ENCODE data around the gene SORBS1.

Gene SORBS1

DNA sequence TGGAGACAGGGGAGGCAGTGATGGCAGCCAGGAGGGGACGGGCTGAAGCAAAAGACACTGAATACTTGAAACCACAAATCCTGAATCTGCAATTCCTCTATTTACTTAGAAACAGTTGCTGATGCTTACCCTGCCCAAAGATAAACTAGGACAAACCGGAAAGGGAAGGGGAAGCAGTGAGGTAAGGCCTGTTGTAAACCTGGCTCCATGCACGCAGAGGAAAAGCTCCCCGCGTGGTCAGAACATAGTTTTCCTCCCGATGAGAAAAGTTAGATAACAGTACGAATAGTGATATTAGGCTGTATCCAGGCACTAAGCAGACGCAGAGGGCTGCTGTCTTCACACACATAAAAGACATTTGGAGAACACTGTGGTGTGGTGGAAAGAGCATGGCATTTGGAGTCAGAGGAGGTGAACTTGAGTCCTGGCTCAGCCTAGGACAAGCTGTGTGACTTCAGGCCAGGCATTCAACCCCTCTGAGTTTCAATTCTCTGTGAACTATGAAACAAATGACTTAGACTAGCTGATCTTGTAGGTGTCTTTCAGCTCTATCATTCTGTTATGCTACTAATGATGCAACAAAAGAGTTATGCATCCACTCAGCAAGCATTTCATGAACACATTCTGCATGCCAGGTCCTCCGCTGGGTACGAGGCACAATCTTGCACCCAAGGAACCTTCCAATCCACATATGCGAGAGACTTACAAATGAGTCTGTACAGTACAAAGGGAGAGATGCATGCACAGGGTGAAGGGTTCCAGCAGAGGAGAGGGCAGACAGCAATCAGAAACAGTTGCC is 80.9 kb downstream of the SORBS1 start:
- DNase-seq: no peak
- Histone ChIP-seq H3K4me3 (ENCODE audit: low read length) (no peak overlapping the region), H3K4me1 (ENCODE audit: low read length) (no peaks in the 10 kb centered on the region), H3K36me3 (replicated peaks; ENCODE audit: insufficient read depth, low read length) (no peaks in the 10 kb centered on the region), H3K4me2 (ENCODE audit: low read depth, low read length) (no peak overlapping the region), H3K9me3 (replicated peaks; ENCODE audit: insufficient read depth, low read length) (no peaks in the 10 kb centered on the region), H3K27me3 (replicated peaks; ENCODE audit: insufficient read depth, low read length) (no peaks in the 10 kb centered on the region), H3K9me2 (replicated peaks; ENCODE audit: insufficient read depth, low read length) (no peaks in the 10 kb centered on the region), H3F3A (ENCODE audit: insufficient read depth, low read length) (no peaks in the 10 kb centered on the region), H3K79me2 (ENCODE audit: low read length) (no peaks in the 10 kb centered on the region), H2AFZ (ENCODE audit: low read length) (no peak overlapping the region), H3K27ac (ENCODE audit: low read length) (no peak overlapping the region), H3K9ac (ENCODE audit: low read length) (no peak overlapping the region), H4K20me1 (ENCODE audit: insufficient read depth, low read length) (no peaks in the 10 kb centered on the region)
- TF ChIP-seq EZH2phosphoT487 (IDR thresholded peaks at IDR 0.05; ENCODE audit: low read length) (no peak), EZH2 (optimal IDR thresholded peaks at IDR 0.05; ENCODE audit: low read depth, low read length) (no peak)
- TF ChIP-seq, protein P1, sequence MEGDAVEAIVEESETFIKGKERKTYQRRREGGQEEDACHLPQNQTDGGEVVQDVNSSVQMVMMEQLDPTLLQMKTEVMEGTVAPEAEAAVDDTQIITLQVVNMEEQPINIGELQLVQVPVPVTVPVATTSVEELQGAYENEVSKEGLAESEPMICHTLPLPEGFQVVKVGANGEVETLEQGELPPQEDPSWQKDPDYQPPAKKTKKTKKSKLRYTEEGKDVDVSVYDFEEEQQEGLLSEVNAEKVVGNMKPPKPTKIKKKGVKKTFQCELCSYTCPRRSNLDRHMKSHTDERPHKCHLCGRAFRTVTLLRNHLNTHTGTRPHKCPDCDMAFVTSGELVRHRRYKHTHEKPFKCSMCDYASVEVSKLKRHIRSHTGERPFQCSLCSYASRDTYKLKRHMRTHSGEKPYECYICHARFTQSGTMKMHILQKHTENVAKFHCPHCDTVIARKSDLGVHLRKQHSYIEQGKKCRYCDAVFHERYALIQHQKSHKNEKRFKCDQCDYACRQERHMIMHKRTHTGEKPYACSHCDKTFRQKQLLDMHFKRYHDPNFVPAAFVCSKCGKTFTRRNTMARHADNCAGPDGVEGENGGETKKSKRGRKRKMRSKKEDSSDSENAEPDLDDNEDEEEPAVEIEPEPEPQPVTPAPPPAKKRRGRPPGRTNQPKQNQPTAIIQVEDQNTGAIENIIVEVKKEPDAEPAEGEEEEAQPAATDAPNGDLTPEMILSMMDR (IDR thresholded peaks at IDR 0.05; ENCODE audit: low read length): no peak

DNA sequence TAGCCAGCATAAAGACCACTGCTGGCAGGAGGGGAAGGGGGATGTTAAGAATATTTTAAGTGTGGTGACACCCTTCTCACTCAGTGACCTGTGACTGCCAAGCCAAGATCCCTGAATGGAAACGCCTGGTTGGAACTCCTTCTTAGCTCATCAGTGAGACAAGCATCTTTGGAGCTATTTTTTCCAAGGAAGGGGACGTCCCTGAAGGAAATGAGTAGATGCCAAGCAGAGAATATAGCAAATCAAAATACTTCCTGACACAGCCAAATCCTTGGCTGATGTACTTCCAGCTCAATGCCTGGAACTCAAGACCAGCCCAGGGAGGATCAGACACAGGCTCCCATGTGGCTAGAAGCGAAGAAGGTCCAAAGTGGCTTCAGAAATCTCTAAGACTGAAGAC is 82.2 kb downstream of the SORBS1 start:
- Histone ChIP-seq H3K9ac (ENCODE audit: low read length) (no peak overlapping the region), H3K4me2 (ENCODE audit: low read depth, low read length) (no peak overlapping the region), H3F3A (ENCODE audit: insufficient read depth, low read length) (no peaks in the 10 kb centered on the region), H3K79me2 (ENCODE audit: low read length) (no peaks in the 10 kb centered on the region), H3K27me3 (replicated peaks; ENCODE audit: insufficient read depth, low read length) (no peaks in the 10 kb centered on the region), H3K9me3 (replicated peaks; ENCODE audit: insufficient read depth, low read length) (no peaks in the 10 kb centered on the region), H3K4me1 (ENCODE audit: low read length) (no peaks in the 10 kb centered on the region), H4K20me1 (ENCODE audit: insufficient read depth, low read length) (no peaks in the 10 kb centered on the region), H3K9me2 (replicated peaks; ENCODE audit: insufficient read depth, low read length) (no peaks in the 10 kb centered on the region), H3K36me3 (replicated peaks; ENCODE audit: insufficient read depth, low read length) (no peaks in the 10 kb centered on the region), H2AFZ (ENCODE audit: low read length) (no peak overlapping the region), H3K27ac (ENCODE audit: low read length) (no peak overlapping the region), H3K4me3 (ENCODE audit: low read length) (no peak overlapping the region)
- TF ChIP-seq, protein P1 (IDR thresholded peaks at IDR 0.05; ENCODE audit: low read length): no peak
- TF ChIP-seq EZH2phosphoT487 (IDR thresholded peaks at IDR 0.05; ENCODE audit: low read length) (no peak), EZH2 (optimal IDR thresholded peaks at IDR 0.05; ENCODE audit: low read depth, low read length) (no peak)
- DNase-seq: no peak

GRCh38 chr10:95478185-95478584 is 83.0 kb downstream of the SORBS1 start:
- no peak for TF ChIP-seq EZH2phosphoT487 (IDR thresholded peaks at IDR 0.05; ENCODE audit: low read length)
- TF ChIP-seq, protein P1 (IDR thresholded peaks at IDR 0.05; ENCODE audit: low read length): no peak
- no peak for TF ChIP-seq EZH2 (optimal IDR thresholded peaks at IDR 0.05; ENCODE audit: low read depth, low read length)
- H3K9me3 ChIP-seq (replicated peaks; ENCODE audit: insufficient read depth, low read length): no peaks in the 10 kb centered on the region
- no peak for DNase-seq
- H3K27ac ChIP-seq (ENCODE audit: low read length): no peak overlapping the region
- no peak overlapping the region for H3K9ac ChIP-seq (ENCODE audit: low read length)
- no peaks in the 10 kb centered on the region for H3F3A ChIP-seq (ENCODE audit: insufficient read depth, low read length)
- no peaks in the 10 kb centered on the region for H3K79me2 ChIP-seq (ENCODE audit: low read length)
- H3K4me2 ChIP-seq (ENCODE audit: low read depth, low read length): no peak overlapping the region
- no peaks in the 10 kb centered on the region for H3K9me2 ChIP-seq (replicated peaks; ENCODE audit: insufficient read depth, low read length)
- H3K4me3 ChIP-seq (ENCODE audit: low read length): no peak overlapping the region
- H3K4me1 ChIP-seq (ENCODE audit: low read length): no peaks in the 10 kb centered on the region
- no peaks in the 10 kb centered on the region for H3K27me3 ChIP-seq (replicated peaks; ENCODE audit: insufficient read depth, low read length)
- no peaks in the 10 kb centered on the region for H3K36me3 ChIP-seq (replicated peaks; ENCODE audit: insufficient read depth, low read length)
- H2AFZ ChIP-seq (ENCODE audit: low read length): no peak overlapping the region
- H4K20me1 ChIP-seq (ENCODE audit: insufficient read depth, low read length): no peaks in the 10 kb centered on the region
